PC-9 (cell line): ENCODE results near the gene GASK1B. TPM values are rescaled to one million over a fixed set of nuclear protein-coding genes. Genes with fewer than 3 reads are reported as not detected.

Source experiments
- BruUV-seq: library from RNA; stranded (reverse); fragments of 400-500 nt; replicated peaks from 2 replicates; lab custom pipeline; 2021; lab: Mats Ljungman, UMichigan
- CTCF ChIA-PET: fragments of 300-600 bp; sonication (Branson Sonifier 250); formaldehyde crosslinking; loops from one replicate; lab custom pipeline; 2022; ENCODE audit warnings: antibody characterized with exemption; lab: Charles Lee
- POLR2A ChIA-PET: fragments of 300-600 bp; sonication (Branson Sonifier 250); formaldehyde crosslinking; loops from one replicate; lab custom pipeline; 2022; ENCODE audit warnings: antibody characterized with exemption; ENCODE audit not compliant: unreplicated experiment; lab: Charles Lee
- DNase-seq, 2 experiments: peaks; one replicate each; pipeline versions ENCODE4 v3.0.0 to v3.0.0-alpha.2; 2015 to 2022; ENCODE audit warnings: mixed read lengths in 1 of 2
- H2AFZ ChIP-seq: fragments of 200-600 bp; sonication (generic); 2 replicates; pipeline ENCODE4 v1.8.1; 2017; ENCODE audit warnings: antibody characterized with exemption
- H3F3A ChIP-seq: fragments of 200-600 bp; sonication (generic); 2 replicates; pipeline ENCODE4 v1.8.1; 2017; ENCODE audit warnings: antibody characterized with exemption, mild to moderate bottlenecking, low read depth; ENCODE audit not compliant: insufficient read depth
- H3K27ac ChIP-seq: fragments of 200-600 bp; sonication (generic); 2 replicates; pipeline ENCODE4 v1.6.1; 2016; ENCODE audit warnings: mixed run types
- H3K27me3 ChIP-seq: fragments of 200-600 bp; sonication (generic); 2 replicates; pipeline ENCODE4 v1.6.1; 2016; ENCODE audit warnings: low read depth, mixed run types; ENCODE audit not compliant: insufficient read depth
- H3K36me3 ChIP-seq: fragments of 200-600 bp; sonication (generic); 2 replicates; pipeline ENCODE4 v1.6.1; 2016; ENCODE audit warnings: low read depth, mixed run types
- H3K4me1 ChIP-seq: fragments of 200-600 bp; sonication (generic); replicated peaks from 2 replicates; pipeline ENCODE4 v1.6.1; 2016; ENCODE audit warnings: mixed run types; ENCODE audit not compliant: insufficient read depth
- H3K4me2 ChIP-seq: fragments of 200-600 bp; sonication (generic); 2 replicates; pipeline ENCODE4 v1.6.1; 2017; ENCODE audit warnings: mixed run types
- H3K4me3 ChIP-seq: fragments of 200-600 bp; sonication (generic); 2 replicates; pipeline ENCODE4 v1.6.1; 2016; ENCODE audit warnings: mixed run types
- H3K79me2 ChIP-seq: fragments of 200-600 bp; sonication (generic); 2 replicates; pipeline ENCODE4 v1.6.1; 2017; ENCODE audit warnings: low read depth, mixed run types
- H3K9me2 ChIP-seq: fragments of 200-600 bp; sonication (generic); 2 replicates; pipeline ENCODE4 v1.8.1; 2017; ENCODE audit warnings: mild to moderate bottlenecking; ENCODE audit not compliant: insufficient read depth
- H3K9me3 ChIP-seq: fragments of 200-600 bp; sonication (generic); 2 replicates; pipeline ENCODE4 v1.8.1; 2016; ENCODE audit warnings: low read depth; ENCODE audit not compliant: insufficient read depth
- H4K20me1 ChIP-seq: fragments of 200-600 bp; sonication (generic); 2 replicates; pipeline ENCODE4 v1.8.1; 2017; ENCODE audit not compliant: insufficient read depth
- EZH2 ChIP-seq: fragments of 200-600 bp; sonication (generic); IDR thresholded peaks from 2 replicates; pipeline ENCODE4 v1.8.0; 2017; ENCODE audit warnings: antibody characterized with exemption, low read depth
- intact Hi-C: fragments of 100-400 bp; cut with micrococcal nuclease; formaldehyde crosslinking; loops from one replicate; pipeline ENCODE4 v1.10.0; 2022; ENCODE audit not compliant: unreplicated experiment
- total RNA-seq: library from RNA; stranded (reverse); gene quantifications from 2 replicates; pipeline ENCODE4 v1.2.3, GENCODE V29; 2021
- TF ChIP-seq, protein P1 (sequence below): fragments of 200-600 bp; sonication (generic); conservative IDR thresholded peaks from 2 replicates; pipeline ENCODE4 v1.6.1; 2017; ENCODE audit warnings: mixed run types, antibody characterized with exemption, mild to moderate bottlenecking, moderate library complexity

Gene GASK1B
- total RNA-seq, 1 experiment from 2014 or later = 4.1 TPM

DNA sequence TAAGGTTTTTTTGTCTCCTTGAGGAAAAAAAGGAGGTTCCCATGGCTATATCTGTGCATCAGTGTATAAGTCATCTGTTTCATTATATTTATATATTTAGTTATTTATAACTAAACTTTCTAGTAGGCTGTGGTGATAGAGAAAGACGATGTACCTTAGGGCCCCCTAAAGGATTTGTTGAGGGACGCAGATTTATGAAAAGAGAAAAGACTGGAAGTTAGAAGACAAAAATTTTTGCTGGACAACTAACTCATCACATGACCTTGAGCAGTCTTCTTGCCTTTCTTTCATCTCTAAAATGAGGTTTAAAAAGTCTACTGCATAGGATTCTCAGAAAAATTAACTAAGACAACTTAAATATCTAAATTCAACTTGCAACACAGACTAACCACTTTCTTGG is 6.1 kb downstream of the GASK1B start:
- DNase-seq = no peak
- CTCF ChIA-PET = no interaction called here
- Histone ChIP-seq H2AFZ (no peak overlapping the region), H3K27ac (no peak overlapping the region), H3K4me1 (peaks cover 3% of the 10 kb centered on the region), H3K79me2 (no peaks in the 10 kb centered on the region), H3F3A (no peaks in the 10 kb centered on the region), H3K9me2 (no peaks in the 10 kb centered on the region), H3K4me3 (no peak overlapping the region), H4K20me1 (no peaks in the 10 kb centered on the region), H3K9me3 (no peaks in the 10 kb centered on the region), H3K36me3 (no peaks in the 10 kb centered on the region), H3K4me2 (no peak overlapping the region), H3K27me3 (no peaks in the 10 kb centered on the region)
- intact Hi-C loops = no loop called here
- TF ChIP-seq EZH2 = no peak
- TF ChIP-seq, protein P1, sequence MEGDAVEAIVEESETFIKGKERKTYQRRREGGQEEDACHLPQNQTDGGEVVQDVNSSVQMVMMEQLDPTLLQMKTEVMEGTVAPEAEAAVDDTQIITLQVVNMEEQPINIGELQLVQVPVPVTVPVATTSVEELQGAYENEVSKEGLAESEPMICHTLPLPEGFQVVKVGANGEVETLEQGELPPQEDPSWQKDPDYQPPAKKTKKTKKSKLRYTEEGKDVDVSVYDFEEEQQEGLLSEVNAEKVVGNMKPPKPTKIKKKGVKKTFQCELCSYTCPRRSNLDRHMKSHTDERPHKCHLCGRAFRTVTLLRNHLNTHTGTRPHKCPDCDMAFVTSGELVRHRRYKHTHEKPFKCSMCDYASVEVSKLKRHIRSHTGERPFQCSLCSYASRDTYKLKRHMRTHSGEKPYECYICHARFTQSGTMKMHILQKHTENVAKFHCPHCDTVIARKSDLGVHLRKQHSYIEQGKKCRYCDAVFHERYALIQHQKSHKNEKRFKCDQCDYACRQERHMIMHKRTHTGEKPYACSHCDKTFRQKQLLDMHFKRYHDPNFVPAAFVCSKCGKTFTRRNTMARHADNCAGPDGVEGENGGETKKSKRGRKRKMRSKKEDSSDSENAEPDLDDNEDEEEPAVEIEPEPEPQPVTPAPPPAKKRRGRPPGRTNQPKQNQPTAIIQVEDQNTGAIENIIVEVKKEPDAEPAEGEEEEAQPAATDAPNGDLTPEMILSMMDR = no peak
- no TSS peak for BruUV-seq
- POLR2A ChIA-PET = no interaction called here

DNA sequence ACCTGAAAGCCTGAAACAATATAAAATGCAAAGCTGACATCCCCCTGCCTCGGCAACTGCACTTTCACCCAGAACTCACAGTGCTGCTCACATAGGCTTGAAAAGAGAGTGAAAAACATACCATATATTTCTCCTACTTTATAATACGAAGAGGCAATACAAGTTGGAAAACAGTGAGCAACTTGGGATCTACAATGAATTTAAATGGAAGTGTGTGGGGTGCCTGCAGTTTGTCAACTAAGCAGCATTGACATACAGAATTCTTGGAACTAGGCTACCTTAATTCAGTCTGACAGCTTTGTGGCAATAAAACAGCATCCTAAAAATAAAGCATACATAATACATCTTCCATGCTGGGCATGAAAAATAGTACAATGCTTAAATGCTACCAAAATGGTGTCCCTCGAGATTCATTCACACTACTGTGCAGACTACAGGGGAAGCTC is 8.0 kb downstream of the GASK1B start:
- no peak for DNase-seq
- intact Hi-C loops = no loop called here
- Histone ChIP-seq H2AFZ (no peak overlapping the region), H4K20me1 (no peaks in the 10 kb centered on the region), H3K27ac (no peak overlapping the region), H3K9me2 (no peaks in the 10 kb centered on the region), H3F3A (no peaks in the 10 kb centered on the region), H3K36me3 (no peaks in the 10 kb centered on the region), H3K4me1 (peaks cover 8% of the 10 kb centered on the region), H3K4me3 (no peak overlapping the region), H3K9me3 (no peaks in the 10 kb centered on the region), H3K27me3 (no peaks in the 10 kb centered on the region), H3K79me2 (no peaks in the 10 kb centered on the region), H3K4me2 (no peak overlapping the region)
- TF ChIP-seq EZH2 = no peak
- TF ChIP-seq, protein P1 = no peak
- CTCF ChIA-PET = no interaction called here
- BruUV-seq = no TSS peak
- POLR2A ChIA-PET = no interaction called here

DNA sequence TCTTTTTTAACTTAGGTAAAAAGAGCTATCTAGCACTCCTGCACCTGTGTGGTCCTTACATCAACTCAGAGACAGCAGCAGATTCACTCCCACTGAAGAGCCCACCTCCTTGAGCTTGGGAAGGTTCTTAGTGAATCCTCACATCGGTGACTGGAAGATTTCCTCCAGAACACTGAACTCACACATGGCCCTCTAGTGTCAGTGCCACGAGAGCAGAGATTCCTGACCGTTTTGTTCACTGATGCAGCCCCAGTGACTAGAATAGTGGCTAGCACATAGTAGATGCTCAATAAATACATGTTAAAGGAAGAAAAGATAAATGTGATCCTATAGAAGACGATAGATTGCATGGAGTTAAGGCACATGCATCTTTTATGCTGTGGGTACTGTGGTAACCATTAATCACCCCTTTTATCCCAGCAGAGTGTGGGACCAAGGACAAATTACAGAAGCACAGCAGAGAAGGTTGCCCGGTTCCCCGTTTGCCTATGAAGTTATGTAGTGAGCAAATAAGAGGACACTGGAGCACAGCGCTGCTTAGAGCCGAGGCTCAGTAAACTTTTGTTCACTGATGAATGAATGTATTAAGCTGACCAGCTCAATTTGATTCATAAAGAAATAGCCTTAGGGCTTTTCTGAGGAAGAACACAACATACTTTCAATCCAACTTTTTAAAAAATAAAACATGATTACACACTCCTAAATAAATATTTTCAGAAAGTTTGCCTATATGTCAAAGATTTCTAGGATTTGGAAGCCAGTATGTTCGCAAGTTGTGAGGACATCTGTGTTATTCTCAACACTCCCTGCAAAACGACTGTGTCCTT is 8.7 kb downstream of the GASK1B start:
- H3K4me3 ChIP-seq = no peak overlapping the region
- H3K4me1 ChIP-seq = peaks cover 8% of the 10 kb centered on the region
- no peaks in the 10 kb centered on the region for H4K20me1 ChIP-seq
- no peaks in the 10 kb centered on the region for H3K9me2 ChIP-seq
- BruUV-seq = no TSS peak
- intact Hi-C loops = no loop called here
- H3K36me3 ChIP-seq = no peaks in the 10 kb centered on the region
- ChIA-PET POLR2A (no interaction called here), CTCF (no interaction called here)
- H3K9me3 ChIP-seq = no peaks in the 10 kb centered on the region
- H3F3A ChIP-seq = no peaks in the 10 kb centered on the region
- H3K79me2 ChIP-seq = no peaks in the 10 kb centered on the region
- no peak overlapping the region for H2AFZ ChIP-seq
- no peaks in the 10 kb centered on the region for H3K27me3 ChIP-seq
- no peak overlapping the region for H3K4me2 ChIP-seq
- no peak overlapping the region for H3K27ac ChIP-seq
- TF ChIP-seq EZH2 = no peak
- TF ChIP-seq, protein P1 = no peak
- no peak for DNase-seq
